ENCODE measurements around the gene ANXA10.

GRCh38 chr4:168063031-168063430, 29.3 kb upstream of the ANXA10 start:
- no peak for TF ChIP-seq CTCF (conservative IDR thresholded peaks at IDR 0.05)
- no peak for TF ChIP-seq ZFX (IDR thresholded peaks at IDR 0.05)
